ENCODE measurements around the gene RBM44.

GRCh38 chr2:237864940-237865622 is 66.5 kb downstream of the RBM44 start:
- TF ChIP-seq GATA3 (IDR thresholded peaks at IDR 0.05; ENCODE audit: low read depth, low read length): no peak
- TF ChIP-seq GATA2 (IDR thresholded peaks at IDR 0.05; ENCODE audit: low read depth, low read length): no peak

Data from SH-SY5Y (cell line).